NCI-H2171 (cell line): ENCODE measurements around the gene CEP85.

Source experiments
- DNase-seq: peaks from one replicate; lab custom pipeline; 2025; lab: John Stamatoyannopoulos, UW

CEP85 gene

GRCh38 chr1:26233903-26234643, at the start of gene CEP85:
TSS of gene CEP85 (plus strand) at chr1:26234200. CDS start at chr1:26239784, 5,584 bp downstream.
- peak; percentile 96 for DNase-seq

- no peak for DNase-seq
These were observed 49.1 kb upstream of the CEP85 start for GRCh38 chr1:26184883-26185282.

GRCh38 chr1:26187882-26188281, 46.1 kb upstream of the CEP85 start:
- no peak for DNase-seq

GRCh38 chr1:26188477-26188876, 45.5 kb upstream of the CEP85 start:
- DNase-seq, result no peak

GRCh38 chr1:26189331-26189730, 44.7 kb upstream of the CEP85 start:
- DNase-seq, result no peak

GRCh38 chr1:26189751-26190275, 44.2 kb upstream of the CEP85 start:
- no peak for DNase-seq

GRCh38 chr1:26190373-26190987, 43.5 kb upstream of the CEP85 start, which contains the start of gene CATSPER4:
TSS of gene CATSPER4 (plus strand) at chr1:26190602. CDS start at chr1:26190628, 26 bp downstream.
- DNase-seq, result no peak

GRCh38 chr1:26191739-26192138, 42.3 kb upstream of the CEP85 start:
- no peak for DNase-seq

GRCh38 chr1:26195805-26196204, 38.2 kb upstream of the CEP85 start:
- DNase-seq, result no peak

GRCh38 chr1:26197301-26197700, 36.7 kb upstream of the CEP85 start:
- no peak for DNase-seq

- DNase-seq, result no peak
These were observed 36.2 kb upstream of the CEP85 start for GRCh38 chr1:26197813-26198212.

GRCh38 chr1:26200413-26200812, 33.6 kb upstream of the CEP85 start:
- DNase-seq, result no peak

- DNase-seq, result no peak
These were observed 30.2 kb upstream of the CEP85 start for GRCh38 chr1:26203642-26204318.

- peak; percentile 34 for DNase-seq
These were observed 23.7 kb upstream of the CEP85 start for GRCh38 chr1:26210147-26210870.

- DNase-seq, result no peak
These were observed 21.3 kb upstream of the CEP85 start for GRCh38 chr1:26212726-26213125.

- DNase-seq, result no peak
These were observed 20.6 kb upstream of the CEP85 start for GRCh38 chr1:26213335-26213905.

GRCh38 chr1:26215246-26215645, 18.8 kb upstream of the CEP85 start:
- DNase-seq, result no peak

- DNase-seq, result no peak
These were observed 15.0 kb upstream of the CEP85 start for GRCh38 chr1:26218906-26219494.

GRCh38 chr1:26220199-26220912, 13.6 kb upstream of the CEP85 start:
- DNase-seq, result peak; percentile 46

- DNase-seq, result no peak
These were observed 12.9 kb upstream of the CEP85 start for GRCh38 chr1:26221094-26221493.

GRCh38 chr1:26224606-26225005, 9.4 kb upstream of the CEP85 start:
- no peak for DNase-seq
